SK-N-SH treated with all-trans-retinoic acid at 6 μM for 48 hours (cell line): ENCODE measurements around the gene ECHDC3.

Source experiments
- RARB ChIP-seq: fragments of 250-450 bp; sonication (Bioruptor Pico); IDR thresholded peaks from 2 replicates; pipeline ENCODE4 v1.8.0; 2021; ENCODE audit warnings: mild to moderate bottlenecking, moderate library complexity
- ZFP30 ChIP-seq: fragments of 450-650 bp; formaldehyde crosslinking; IDR thresholded peaks from 2 replicates; pipeline ENCODE4 v1.5.0; 2022; ENCODE audit warnings: mild to moderate bottlenecking, moderate library complexity
- ZNF70 ChIP-seq: fragments of 450-650 bp; formaldehyde crosslinking; IDR thresholded peaks from 2 replicates; pipeline ENCODE4 v1.5.0; 2020; ENCODE audit warnings: mild to moderate bottlenecking, moderate library complexity
- TF ChIP-seq, protein P1 (sequence below): fragments of 250-450 bp; sonication (Bioruptor Pico); IDR thresholded peaks from 2 replicates; pipeline ENCODE4 v1.8.0; 2020; ENCODE audit warnings: mild to moderate bottlenecking, moderate library complexity, borderline replicate concordance
- TF ChIP-seq, protein P2 (sequence below): fragments of 250-450 bp; sonication (Bioruptor Pico); IDR thresholded peaks from 2 replicates; pipeline ENCODE4 v1.8.0; 2021; ENCODE audit warnings: low read depth, mild to moderate bottlenecking, moderate library complexity, borderline replicate concordance

DNA sequence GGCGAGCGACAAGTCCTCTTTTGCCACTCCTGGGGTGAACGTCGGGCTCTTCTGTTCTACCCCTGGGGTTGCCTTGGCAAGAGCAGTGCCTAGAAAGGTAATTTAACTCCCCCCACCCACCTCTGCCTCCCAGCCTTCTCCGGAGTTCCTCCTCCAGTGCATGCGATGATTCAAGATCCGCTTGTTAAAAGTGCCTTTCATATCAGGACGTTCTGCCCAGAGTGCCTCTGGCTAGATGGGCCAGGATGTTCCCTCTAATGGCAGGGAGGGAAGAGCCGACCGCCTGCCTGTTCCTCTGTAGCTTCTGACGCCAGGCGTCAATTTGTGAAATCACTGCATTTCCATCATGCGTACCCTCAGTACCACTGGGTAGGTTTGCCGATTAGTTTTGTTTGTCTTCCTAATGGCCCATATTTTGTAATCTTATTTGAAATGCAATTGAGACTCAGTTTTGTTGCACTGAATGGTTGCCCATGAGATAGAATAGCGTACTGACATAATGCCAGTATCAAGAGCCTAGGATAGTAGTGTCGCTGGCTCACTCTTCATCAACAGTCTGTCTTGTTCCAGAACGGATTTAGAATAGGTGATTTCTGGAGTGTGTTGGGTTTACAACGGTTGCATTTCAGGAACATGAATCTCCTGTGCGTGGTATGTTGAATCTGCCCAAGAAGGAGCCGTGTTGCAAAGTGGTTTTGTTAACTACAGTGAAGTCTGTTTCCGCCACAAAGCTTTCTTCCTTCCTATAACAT is 13.5 kb downstream of the ECHDC3 start:
- TF ChIP-seq, protein P1, sequence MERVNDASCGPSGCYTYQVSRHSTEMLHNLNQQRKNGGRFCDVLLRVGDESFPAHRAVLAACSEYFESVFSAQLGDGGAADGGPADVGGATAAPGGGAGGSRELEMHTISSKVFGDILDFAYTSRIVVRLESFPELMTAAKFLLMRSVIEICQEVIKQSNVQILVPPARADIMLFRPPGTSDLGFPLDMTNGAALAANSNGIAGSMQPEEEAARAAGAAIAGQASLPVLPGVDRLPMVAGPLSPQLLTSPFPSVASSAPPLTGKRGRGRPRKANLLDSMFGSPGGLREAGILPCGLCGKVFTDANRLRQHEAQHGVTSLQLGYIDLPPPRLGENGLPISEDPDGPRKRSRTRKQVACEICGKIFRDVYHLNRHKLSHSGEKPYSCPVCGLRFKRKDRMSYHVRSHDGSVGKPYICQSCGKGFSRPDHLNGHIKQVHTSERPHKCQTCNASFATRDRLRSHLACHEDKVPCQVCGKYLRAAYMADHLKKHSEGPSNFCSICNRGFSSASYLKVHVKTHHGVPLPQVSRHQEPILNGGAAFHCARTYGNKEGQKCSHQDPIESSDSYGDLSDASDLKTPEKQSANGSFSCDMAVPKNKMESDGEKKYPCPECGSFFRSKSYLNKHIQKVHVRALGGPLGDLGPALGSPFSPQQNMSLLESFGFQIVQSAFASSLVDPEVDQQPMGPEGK, result no peak
- TF ChIP-seq ZNF70 (CRISPR knock-in tag) (no peak), RARB (CRISPR knock-in tag) (no peak), ZFP30 (CRISPR knock-in tag) (no peak)
- TF ChIP-seq, protein P2, sequence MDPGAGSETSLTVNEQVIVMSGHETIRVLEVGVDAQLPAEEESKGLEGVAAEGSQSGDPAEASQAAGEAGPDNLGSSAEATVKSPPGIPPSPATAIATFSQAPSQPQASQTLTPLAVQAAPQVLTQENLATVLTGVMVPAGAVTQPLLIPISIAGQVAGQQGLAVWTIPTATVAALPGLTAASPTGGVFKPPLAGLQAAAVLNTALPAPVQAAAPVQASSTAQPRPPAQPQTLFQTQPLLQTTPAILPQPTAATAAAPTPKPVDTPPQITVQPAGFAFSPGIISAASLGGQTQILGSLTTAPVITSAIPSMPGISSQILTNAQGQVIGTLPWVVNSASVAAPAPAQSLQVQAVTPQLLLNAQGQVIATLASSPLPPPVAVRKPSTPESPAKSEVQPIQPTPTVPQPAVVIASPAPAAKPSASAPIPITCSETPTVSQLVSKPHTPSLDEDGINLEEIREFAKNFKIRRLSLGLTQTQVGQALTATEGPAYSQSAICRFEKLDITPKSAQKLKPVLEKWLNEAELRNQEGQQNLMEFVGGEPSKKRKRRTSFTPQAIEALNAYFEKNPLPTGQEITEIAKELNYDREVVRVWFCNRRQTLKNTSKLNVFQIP (CRISPR knock-in tag), result no peak
